Myocyte (in vitro differentiated cells): Measurements from ENCODE around the gene NPAS3. TPM values are rescaled to one million over a fixed set of nuclear protein-coding genes. Genes with fewer than 3 reads are reported as not detected.

Experiments
- DNase-seq: peaks from one replicate; pipeline ENCODE4 v3.0.0-alpha.2; 2012; ENCODE audit warnings: low read depth
- total RNA-seq: library from RNA; depleted of rRNA; stranded (reverse); fragments of >200 nt; gene quantifications from 2 replicates; pipeline ENCODE4 v1.2.3, GENCODE V29; 2014

The NPAS3 gene
- total RNA-seq, 1 donor from 2014 or later = 0.19 TPM

GRCh38 chr14:33734387-33734786 lies 795.7 kb downstream of the NPAS3 start:
- DNase-seq = no peak

GRCh38 chr14:33736299-33736825 lies 797.7 kb downstream of the NPAS3 start:
- no peak for DNase-seq

- no peak for DNase-seq
These were observed 798.3 kb downstream of the NPAS3 start for GRCh38 chr14:33736979-33737378.

GRCh38 chr14:33737446-33737845 lies 798.8 kb downstream of the NPAS3 start:
- no peak for DNase-seq

- DNase-seq = no peak
These were observed 799.4 kb downstream of the NPAS3 start for GRCh38 chr14:33738029-33738428.

- no peak for DNase-seq
These were observed 799.8 kb downstream of the NPAS3 start for GRCh38 chr14:33738491-33738890.

- no peak for DNase-seq
These were observed 801.9 kb downstream of the NPAS3 start for GRCh38 chr14:33740531-33740930.

GRCh38 chr14:33742166-33742565 lies 803.5 kb downstream of the NPAS3 start:
- DNase-seq = no peak

GRCh38 chr14:33745163-33745562 lies 806.5 kb downstream of the NPAS3 start:
- DNase-seq = no peak

GRCh38 chr14:33747749-33748148 lies 809.1 kb downstream of the NPAS3 start:
- no peak for DNase-seq

GRCh38 chr14:33754261-33754660 lies 815.6 kb downstream of the NPAS3 start:
- DNase-seq = no peak

- no peak for DNase-seq
These were observed 816.7 kb downstream of the NPAS3 start for GRCh38 chr14:33755358-33755757.

- no peak for DNase-seq
These were observed 818.2 kb downstream of the NPAS3 start for GRCh38 chr14:33756833-33757232.

- no peak for DNase-seq
These were observed 819.9 kb downstream of the NPAS3 start for GRCh38 chr14:33758547-33758946.

- DNase-seq = no peak
These were observed 823.6 kb downstream of the NPAS3 start for GRCh38 chr14:33762161-33762851.

- DNase-seq = no peak
These were observed 826.4 kb downstream of the NPAS3 start for GRCh38 chr14:33764876-33765650.

- DNase-seq = no peak
These were observed 829.1 kb downstream of the NPAS3 start for GRCh38 chr14:33767586-33768457.

- DNase-seq = no peak
These were observed 829.8 kb downstream of the NPAS3 start for GRCh38 chr14:33768458-33768830.

GRCh38 chr14:33773205-33774030 lies 834.7 kb downstream of the NPAS3 start:
- DNase-seq = no peak

GRCh38 chr14:33774161-33774560 lies 835.5 kb downstream of the NPAS3 start:
- DNase-seq = no peak
